ENCODE results near the gene AREG. TPM values are rescaled to one million over a fixed set of nuclear protein-coding genes. Genes with fewer than 3 reads are reported as not detected.

Gene AREG
- total RNA-seq, 4 donors from 2014 or later: 8.1 to 55.6 (median 33.1) TPM

GRCh38 chr4:74410272-74410671 lies 34.7 kb upstream of the AREG start:
- no peak for TF ChIP-seq CTCF (IDR thresholded peaks at IDR 0.05; ENCODE audit: low read depth)

GRCh38 chr4:74412225-74412624 lies 32.7 kb upstream of the AREG start:
- no peak for TF ChIP-seq CTCF (IDR thresholded peaks at IDR 0.05; ENCODE audit: low read depth)

GRCh38 chr4:74413265-74413664 lies 31.7 kb upstream of the AREG start:
- TF ChIP-seq CTCF (IDR thresholded peaks at IDR 0.05; ENCODE audit: low read depth): no peak

GRCh38 chr4:74414149-74414809 lies 30.7 kb upstream of the AREG start:
- TF ChIP-seq CTCF (IDR thresholded peaks at IDR 0.05; ENCODE audit: low read depth): no peak

- no peak for TF ChIP-seq CTCF (IDR thresholded peaks at IDR 0.05; ENCODE audit: low read depth)
Measured at GRCh38 chr4:74415602-74416300, 29.2 kb upstream of the AREG start.

GRCh38 chr4:74418063-74418670 lies 26.8 kb upstream of the AREG start:
- TF ChIP-seq CTCF (IDR thresholded peaks at IDR 0.05; ENCODE audit: low read depth): no peak

- no peak for TF ChIP-seq CTCF (IDR thresholded peaks at IDR 0.05; ENCODE audit: low read depth)
Measured at GRCh38 chr4:74420863-74421262, 24.1 kb upstream of the AREG start.

Data from subcutaneous adipose tissue (tissue), 4 donors.